Activated CD8-positive, alpha-beta memory T cell treated with anti-CD3 and anti-CD28 coated beads for 4 hours (primary cell): ENCODE measurements around the gene DPP10.
"Not testable (repeated sequence)": the region's sequence is repeated elsewhere in the genome, so short reads cannot be mapped to it uniquely, and the experiment has no call there.

Experiments
- DNase-seq, 2 donors: peaks; one replicate each; pipeline ENCODE4 v3.0.0-alpha.2; 2020; ENCODE audit warnings: low read depth in 2 of 2

The DPP10 gene

GRCh38 chr2:114962532-114962931, 520.1 kb downstream of the DPP10 start:
- no peak for DNase-seq

- DNase-seq, result no peak
Measured at GRCh38 chr2:114968748-114969400, 526.4 kb downstream of the DPP10 start.

GRCh38 chr2:115004321-115004720, 561.9 kb downstream of the DPP10 start:
- DNase-seq, result not testable (repeated sequence)

GRCh38 chr2:115011721-115012120, 569.3 kb downstream of the DPP10 start:
- no peak for DNase-seq

- DNase-seq, result not testable (repeated sequence)
Measured at GRCh38 chr2:115022013-115022412, 579.6 kb downstream of the DPP10 start.

- DNase-seq, result no peak
Measured at GRCh38 chr2:115034801-115035200, 592.4 kb downstream of the DPP10 start.

GRCh38 chr2:115036818-115037217, 594.4 kb downstream of the DPP10 start:
- no peak for DNase-seq

- no peak for DNase-seq
Measured at GRCh38 chr2:115057473-115057872, 615.0 kb downstream of the DPP10 start.

GRCh38 chr2:115070002-115070401, 627.6 kb downstream of the DPP10 start:
- no peak for DNase-seq

GRCh38 chr2:115071534-115071933, 629.1 kb downstream of the DPP10 start:
- no peak for DNase-seq

- DNase-seq, result no peak
Measured at GRCh38 chr2:115075800-115076199, 633.4 kb downstream of the DPP10 start.

- no peak for DNase-seq
Measured at GRCh38 chr2:115077626-115078025, 635.2 kb downstream of the DPP10 start.

- no peak for DNase-seq
Measured at GRCh38 chr2:115083225-115083624, 640.8 kb downstream of the DPP10 start.

GRCh38 chr2:115083711-115084110, 641.3 kb downstream of the DPP10 start:
- no peak for DNase-seq

- DNase-seq, result no peak
Measured at GRCh38 chr2:115084446-115084845, 642.0 kb downstream of the DPP10 start.

GRCh38 chr2:115086051-115086620, 643.7 kb downstream of the DPP10 start:
- DNase-seq, result not testable (repeated sequence)

- no peak for DNase-seq
Measured at GRCh38 chr2:115094441-115094840, 652.0 kb downstream of the DPP10 start.

- DNase-seq, result no peak
Measured at GRCh38 chr2:115105966-115106365, 663.5 kb downstream of the DPP10 start.

- DNase-seq, result no peak
Measured at GRCh38 chr2:115115135-115115534, 672.7 kb downstream of the DPP10 start.

- DNase-seq, result no peak
Measured at GRCh38 chr2:115118306-115118705, 675.9 kb downstream of the DPP10 start.

- no peak for DNase-seq
Measured at GRCh38 chr2:115119086-115119485, 676.6 kb downstream of the DPP10 start.

GRCh38 chr2:115122701-115123100, 680.3 kb downstream of the DPP10 start:
- DNase-seq, result no peak

- no peak for DNase-seq
Measured at GRCh38 chr2:115124817-115125216, 682.4 kb downstream of the DPP10 start.

- no peak for DNase-seq
Measured at GRCh38 chr2:115129536-115129935, 687.1 kb downstream of the DPP10 start.
